Smooth muscle cell (in vitro differentiated cells): ENCODE results near the gene SPDYE18. TPM values are rescaled to one million over a fixed set of nuclear protein-coding genes. Genes with fewer than 3 reads are reported as not detected.
"Not testable (repeated sequence)": the region's sequence is repeated elsewhere in the genome, so short reads cannot be mapped to it uniquely, and the experiment has no call there.

Experiments used
- DNase-seq: peaks from one replicate; lab custom pipeline; 2025; ENCODE audit not compliant: unreplicated experiment; lab: John Stamatoyannopoulos, UW
- H2AFZ ChIP-seq: fragments of 200-600 bp; sonication (generic); 2 replicates; pipeline ENCODE4 v1.6.0; 2016; ENCODE audit warnings: antibody characterized with exemption, low read depth, mild to moderate bottlenecking
- H3F3A ChIP-seq: fragments of 200-600 bp; sonication (generic); 2 replicates; pipeline ENCODE4 v1.6.0; 2017; ENCODE audit warnings: antibody characterized with exemption, low read depth
- H3K27ac ChIP-seq: fragments of 200-600 bp; sonication (generic); 2 replicates; pipeline ENCODE4 v1.5.1; 2016; ENCODE audit warnings: low read depth, mild to moderate bottlenecking
- H3K27me3 ChIP-seq: fragments of 200-600 bp; sonication (generic); 2 replicates; pipeline ENCODE4 v1.6.1; 2016; ENCODE audit warnings: low read depth, mild to moderate bottlenecking
- H3K36me3 ChIP-seq: fragments of 200-600 bp; sonication (generic); 2 replicates; pipeline ENCODE4 v1.5.1; 2016; ENCODE audit warnings: low read depth
- H3K4me1 ChIP-seq: fragments of 200-600 bp; sonication (generic); 2 replicates; pipeline ENCODE4 v1.5.1; 2016; ENCODE audit warnings: low read depth
- H3K4me2 ChIP-seq: fragments of 200-600 bp; sonication (generic); 2 replicates; pipeline ENCODE4 v1.6.0; 2016; ENCODE audit warnings: mild to moderate bottlenecking
- H3K4me3 ChIP-seq: fragments of 200-600 bp; sonication (generic); 2 replicates; pipeline ENCODE4 v1.5.1; 2016; ENCODE audit warnings: mild to moderate bottlenecking
- H3K79me2 ChIP-seq: fragments of 200-600 bp; sonication (generic); 2 replicates; pipeline ENCODE4 v1.6.0; 2016; ENCODE audit warnings: low read depth, mild to moderate bottlenecking
- H3K9ac ChIP-seq: fragments of 200-600 bp; sonication (generic); 2 replicates; pipeline ENCODE4 v1.6.0; 2016; ENCODE audit warnings: low read depth
- H3K9me3 ChIP-seq: fragments of 200-600 bp; sonication (generic); replicated peaks from 2 replicates; pipeline ENCODE4 v1.5.1; 2016; ENCODE audit warnings: low read depth
- H4K20me1 ChIP-seq: fragments of 200-600 bp; sonication (generic); 2 replicates; pipeline ENCODE4 v1.6.0; 2016; ENCODE audit warnings: low read depth
- WGBS: methylation state at CpG from one replicate; pipeline ENCODE4 v1.1.7; 2016; ENCODE audit warnings: low lambda C conversion rate; 5-methylcytosine and 5-hydroxymethylcytosine counted together
- polyA plus RNA-seq: library from polyadenylated mRNA; unstranded; fragments of >200 nt; fragmentation: Nextera tagmentation; extraction: Ambion mirVana; gene quantifications from 2 replicates; pipeline ENCODE4 v1.2.1, GENCODE V29; 2016
- total RNA-seq: library from RNA; depleted of rRNA; stranded (reverse); fragments of >200 nt; gene quantifications from 2 replicates; pipeline ENCODE4 v1.2.3, GENCODE V29; 2014

Gene SPDYE18, protein sequence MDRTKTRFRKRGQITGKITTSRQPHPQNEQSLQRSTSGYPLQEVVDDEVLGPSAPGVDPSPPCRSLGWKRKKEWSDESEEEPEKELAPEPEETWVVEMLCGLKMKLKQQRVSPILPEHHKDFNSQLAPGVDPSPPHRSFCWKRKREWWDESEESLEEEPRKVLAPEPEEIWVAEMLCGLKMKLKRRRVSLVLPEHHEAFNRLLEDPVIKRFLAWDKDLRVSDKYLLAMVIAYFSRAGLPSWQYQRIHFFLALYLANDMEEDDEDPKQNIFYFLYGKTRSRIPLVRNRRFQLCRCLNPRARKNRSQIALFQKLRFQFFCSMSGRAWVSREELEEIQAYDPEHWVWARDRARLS
- total RNA-seq (not detected in 2 replicates), polyA plus RNA-seq (0.18 and 0.20 TPM in 2 replicates)

DNA sequence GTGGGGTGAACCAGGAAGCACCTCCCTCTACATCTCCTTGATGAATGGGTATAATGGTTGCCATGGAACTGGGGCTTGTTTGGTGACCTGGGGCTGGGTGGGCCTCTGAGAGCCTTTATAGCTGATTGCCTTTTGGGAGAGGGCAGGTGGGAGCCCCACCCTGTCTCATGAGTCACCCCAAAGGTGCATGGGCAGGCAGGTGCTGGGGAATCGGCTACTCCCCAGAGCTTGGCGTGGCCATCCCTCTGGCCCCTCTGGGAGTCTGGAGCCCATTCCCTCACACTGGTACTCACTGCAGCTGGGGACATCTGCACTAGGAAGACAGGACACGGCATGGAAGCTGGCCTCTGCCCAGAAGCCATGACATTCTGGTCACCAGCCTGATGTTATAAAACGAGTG is at the start of gene SPDYE18:
Gene SPDYE18 (minus strand): TSS at position 2 of the 400 bp plus-strand sequence. CDS start 2,046 bp downstream, outside the sequence.
- not testable (repeated sequence) for H3K27me3 ChIP-seq, H3K36me3 ChIP-seq, H3K4me3 ChIP-seq, H3K9me3 ChIP-seq, H3K9ac ChIP-seq, H2AFZ ChIP-seq, H3K4me2 ChIP-seq, H4K20me1 ChIP-seq, H3K4me1 ChIP-seq, H3K27ac ChIP-seq, H3F3A ChIP-seq, DNase-seq, H3K79me2 ChIP-seq
- WGBS: 95% methylated on average over 4 of the region's 4 CpGs

DNA sequence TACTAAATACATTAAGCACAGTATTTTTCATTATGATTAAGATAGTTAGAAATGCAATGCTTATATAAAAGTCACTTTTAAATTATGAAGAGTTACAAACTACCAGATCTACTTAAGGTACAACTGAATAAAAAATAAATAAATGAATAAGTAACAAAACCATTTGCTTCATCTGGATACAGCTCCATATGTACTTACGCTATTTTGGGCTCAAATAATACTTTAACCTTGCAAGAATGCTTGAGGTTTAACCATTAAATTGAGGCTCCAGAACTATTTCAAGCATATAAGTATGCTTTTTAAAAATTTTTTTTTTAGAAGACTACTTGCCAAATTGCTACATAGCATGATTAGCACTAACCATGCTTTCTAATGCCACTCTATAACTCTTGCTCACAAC is 46.0 kb upstream of the SPDYE18 start:
- not testable (repeated sequence) for H3K9ac ChIP-seq, H4K20me1 ChIP-seq, DNase-seq, H3K27me3 ChIP-seq, H3K4me1 ChIP-seq, H3K9me3 ChIP-seq, H3K27ac ChIP-seq, H3K4me2 ChIP-seq, H3F3A ChIP-seq, H3K4me3 ChIP-seq, H3K79me2 ChIP-seq, H3K36me3 ChIP-seq, H2AFZ ChIP-seq
- WGBS: 90% methylated on average over 1 of the region's 1 CpG

DNA sequence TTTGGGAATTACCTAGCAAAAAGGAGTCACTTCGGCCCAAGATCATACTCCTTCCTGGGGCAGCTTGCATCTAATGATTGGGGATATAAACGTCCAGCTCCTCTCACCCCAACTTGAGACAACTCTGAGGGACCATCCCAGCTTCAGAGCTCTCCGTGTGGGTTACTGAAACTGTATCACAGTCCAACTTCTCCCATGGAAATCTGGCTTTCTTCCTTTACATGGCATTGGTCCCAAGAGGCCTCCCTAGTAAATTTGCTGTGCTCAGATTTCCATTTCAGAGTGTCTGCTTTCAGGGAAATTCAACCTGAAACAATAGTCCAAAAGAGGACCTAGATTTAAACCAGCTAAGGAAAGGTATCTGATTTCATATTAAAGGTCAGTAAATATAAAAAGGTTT is 45.3 kb upstream of the SPDYE18 start:
- not testable (repeated sequence) for H3K9me3 ChIP-seq, H3K27me3 ChIP-seq, DNase-seq, H3K4me1 ChIP-seq, H3K27ac ChIP-seq, H4K20me1 ChIP-seq, H3K4me2 ChIP-seq, H3K4me3 ChIP-seq, H3K36me3 ChIP-seq, H3K9ac ChIP-seq, H3K79me2 ChIP-seq, H2AFZ ChIP-seq, H3F3A ChIP-seq
- 87% methylated on average over 3 of the region's 3 CpGs for WGBS

DNA sequence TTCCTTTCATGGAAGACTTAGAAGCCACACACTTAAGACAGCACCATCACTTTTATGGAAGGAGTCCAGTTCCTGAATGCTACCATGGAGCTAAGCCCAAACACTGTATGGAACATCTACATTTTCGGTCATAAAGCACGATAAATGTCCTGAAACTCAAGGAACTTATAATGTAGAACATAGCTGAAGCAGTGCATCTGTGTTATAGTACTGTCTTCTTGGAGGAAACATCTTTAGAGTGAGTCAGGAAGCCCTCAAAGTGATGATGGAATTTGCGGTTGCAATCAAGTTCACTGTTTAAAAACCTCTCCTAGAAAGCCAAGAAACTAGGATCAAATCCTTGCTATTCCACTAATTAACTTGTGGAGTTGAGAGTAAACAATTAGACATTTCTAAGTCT is 43.5 kb upstream of the SPDYE18 start:
- WGBS: 94% methylated on average over 3 of the region's 3 CpGs
- not testable (repeated sequence) for H3K79me2 ChIP-seq, DNase-seq

DNA sequence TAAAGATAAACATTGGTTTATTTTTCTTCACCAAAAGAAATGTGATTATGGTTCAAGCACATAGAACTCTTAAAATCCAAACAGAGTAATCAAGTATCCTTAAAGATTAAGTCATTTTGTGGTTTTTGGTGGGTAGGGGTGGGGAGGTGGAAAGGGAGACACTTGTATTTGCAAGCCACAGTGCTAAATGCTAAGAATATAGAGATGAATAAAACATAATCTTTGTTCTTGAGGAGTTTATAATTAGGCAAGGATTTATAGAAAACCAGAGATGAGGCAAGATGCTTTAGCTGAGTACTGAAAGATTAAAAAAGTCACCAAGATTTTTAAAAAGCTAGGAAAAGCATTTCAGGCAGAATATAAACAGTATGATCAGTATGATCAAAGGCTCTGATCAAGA is 40.3 kb upstream of the SPDYE18 start:
- H3K9ac ChIP-seq, H4K20me1 ChIP-seq: not testable (repeated sequence)

More for the DNA sequence above, 43.5 kb upstream of the SPDYE18 start:
- H3F3A ChIP-seq, H4K20me1 ChIP-seq, H3K27me3 ChIP-seq, H3K4me1 ChIP-seq, H3K9me3 ChIP-seq, H2AFZ ChIP-seq, H3K36me3 ChIP-seq, H3K4me2 ChIP-seq, H3K4me3 ChIP-seq, H3K9ac ChIP-seq, H3K27ac ChIP-seq: not testable (repeated sequence)

DNA sequence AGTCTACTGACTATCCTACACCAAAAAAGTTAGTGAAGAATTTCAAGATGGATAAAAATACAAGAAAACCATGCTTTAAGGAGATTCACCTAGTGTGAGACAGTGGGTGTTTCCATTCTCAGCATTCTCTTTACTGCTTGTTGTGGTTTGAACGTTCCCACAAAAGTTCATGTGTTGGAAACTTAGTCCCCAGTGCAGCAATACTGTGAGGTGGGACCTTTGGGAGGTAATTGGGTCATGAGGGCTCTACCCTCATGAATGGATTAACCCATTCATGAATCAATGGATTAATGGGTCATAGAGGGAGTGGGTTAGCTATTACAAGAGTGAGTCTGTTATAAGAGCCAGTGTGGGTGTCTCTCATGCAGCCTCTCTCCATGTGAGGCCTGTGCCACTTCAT is 38.8 kb upstream of the SPDYE18 start:
- 93% methylated on average over 1 of the region's 1 CpG for WGBS
- H4K20me1 ChIP-seq, H3K9me3 ChIP-seq, H3K9ac ChIP-seq, H2AFZ ChIP-seq, H3K4me1 ChIP-seq, H3K4me3 ChIP-seq, H3K79me2 ChIP-seq, H3K27me3 ChIP-seq, DNase-seq, H3K36me3 ChIP-seq, H3K4me2 ChIP-seq, H3F3A ChIP-seq, H3K27ac ChIP-seq: not testable (repeated sequence)

More for the DNA sequence above, 40.3 kb upstream of the SPDYE18 start:
- H3K36me3 ChIP-seq, H3K4me2 ChIP-seq, H3K4me3 ChIP-seq, H3K9me3 ChIP-seq, H3K4me1 ChIP-seq, H3F3A ChIP-seq, H3K79me2 ChIP-seq, DNase-seq, H3K27me3 ChIP-seq, H2AFZ ChIP-seq, H3K27ac ChIP-seq: not testable (repeated sequence)

DNA sequence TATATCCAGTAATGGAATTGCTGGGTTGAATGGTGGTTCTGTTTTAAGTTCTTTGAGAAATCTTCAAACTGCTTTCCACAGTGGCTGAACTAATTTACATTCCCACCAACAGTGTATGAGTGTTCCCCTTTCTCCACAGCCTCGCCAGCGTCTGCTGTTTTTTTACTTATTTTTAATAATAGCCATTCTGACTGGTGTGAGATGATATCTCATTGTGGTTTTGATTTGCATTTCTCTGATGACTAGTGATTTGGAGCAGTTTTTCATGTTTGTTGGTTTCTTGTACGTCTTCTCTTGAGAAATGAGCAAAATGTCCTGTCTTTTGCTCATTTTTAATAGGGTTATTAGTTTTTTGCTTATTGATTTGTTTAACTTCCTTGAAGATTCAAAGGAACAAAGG is 38.1 kb upstream of the SPDYE18 start:
- not testable (repeated sequence) for H3K79me2 ChIP-seq, H3K4me1 ChIP-seq, H3K27me3 ChIP-seq, H3K9me3 ChIP-seq, H2AFZ ChIP-seq, H3K9ac ChIP-seq, H3K36me3 ChIP-seq, H3K4me2 ChIP-seq, H4K20me1 ChIP-seq, H3F3A ChIP-seq, DNase-seq, H3K4me3 ChIP-seq, H3K27ac ChIP-seq
- 100% methylated on average over 3 of the region's 3 CpGs for WGBS

DNA sequence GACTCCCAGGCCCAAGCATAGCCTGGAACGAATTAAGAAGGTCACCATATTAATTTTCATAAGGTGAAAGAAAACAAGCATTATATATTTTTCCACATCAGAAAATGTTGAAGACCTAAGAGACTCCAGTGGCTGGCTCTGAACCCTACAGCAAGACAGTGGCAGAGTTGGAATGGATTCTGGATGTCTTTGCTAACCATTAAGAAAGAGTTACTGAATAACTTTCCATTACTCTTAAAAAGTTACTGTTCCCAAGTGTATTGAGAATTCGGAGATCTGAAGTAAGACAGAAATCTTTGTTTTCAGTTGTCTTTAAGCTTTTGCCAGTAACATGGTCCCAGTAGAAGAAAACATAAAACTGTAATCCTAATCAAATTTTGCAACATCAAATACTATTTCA is 29.9 kb upstream of the SPDYE18 start:
- not testable (repeated sequence) for H3K36me3 ChIP-seq, H3F3A ChIP-seq, H3K4me1 ChIP-seq, H3K4me3 ChIP-seq, H3K27ac ChIP-seq, H3K79me2 ChIP-seq, H3K9me3 ChIP-seq, H3K27me3 ChIP-seq, H2AFZ ChIP-seq, H3K9ac ChIP-seq, H3K4me2 ChIP-seq, DNase-seq, H4K20me1 ChIP-seq
- WGBS: 69% methylated on average over 2 of the region's 2 CpGs

DNA sequence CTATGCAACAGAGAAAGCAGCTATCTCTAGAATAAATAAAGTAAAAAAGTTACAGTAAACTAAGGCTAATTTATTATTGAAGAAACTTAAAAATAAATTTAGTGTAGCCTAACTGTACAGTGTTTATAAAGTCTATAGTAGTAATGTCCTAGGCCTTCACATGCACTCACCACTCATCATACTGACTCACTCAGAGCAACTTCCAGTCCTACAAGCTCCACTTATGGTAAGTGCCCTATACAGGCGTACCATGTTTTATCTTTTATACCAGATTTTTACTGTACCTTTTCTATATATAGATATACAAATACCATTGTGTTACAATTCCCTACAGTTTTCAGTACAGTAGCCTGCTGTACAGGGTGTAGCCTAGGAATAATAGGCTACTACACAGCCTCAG is 19.8 kb upstream of the SPDYE18 start:
- H3K4me2 ChIP-seq, H3K27me3 ChIP-seq, H3K9me3 ChIP-seq, H3K79me2 ChIP-seq, H4K20me1 ChIP-seq, H3K4me3 ChIP-seq, H3F3A ChIP-seq, H3K9ac ChIP-seq, DNase-seq, H3K4me1 ChIP-seq, H2AFZ ChIP-seq, H3K36me3 ChIP-seq, H3K27ac ChIP-seq: not testable (repeated sequence)
- WGBS: 90% methylated on average over 1 of the region's 1 CpG
